ENCODE data around the gene FOXP1.

GRCh38 chr3:71438904-71439303, 144.6 kb downstream of the FOXP1 start:
- no peak for TF ChIP-seq CTCF (IDR thresholded peaks at IDR 0.05)
- no peak for TF ChIP-seq EZH2 (IDR thresholded peaks at IDR 0.05; ENCODE audit: borderline replicate concordance, insufficient read depth, low read depth, low read length, poor library complexity, severe bottlenecking)

All from B cell (primary cell).